OCI-LY1 (cell line): ENCODE data around the gene VOPP1.

Experiments used
- CTCF ChIP-seq: fragments of 200-600 bp; sonication (generic), shearing (Covaris generic); IDR thresholded peaks from 2 replicates; pipeline ENCODE4 v1.5.1; 2017; ENCODE audit warnings: mild to moderate bottlenecking, antibody characterized with exemption, low read length, moderate library complexity, mixed read lengths
- EZH2 ChIP-seq: fragments of 200-600 bp; sonication (generic), shearing (Covaris generic); IDR thresholded peaks from 2 replicates; pipeline ENCODE4 v1.8.0; 2017; ENCODE audit warnings: borderline replicate concordance, mixed run types, mild to moderate bottlenecking, antibody characterized with exemption, low read length, moderate library complexity, mixed read lengths

- TF ChIP-seq CTCF (no peak), EZH2 (no peak)
Measured at GRCh38 chr7:55423891-55424290, 148.4 kb downstream of the VOPP1 start.
